Body of pancreas (tissue), 4 donors: Measurements from ENCODE around the gene ZNF787. TPM values are rescaled to one million over a fixed set of nuclear protein-coding genes. Genes with fewer than 3 reads are reported as not detected.
A peak's percentile ranks its signal among the peaks of the same experiment; 100 is the strongest.

Experiments
- ATAC-seq: fragments of 150-250 bp; one replicate; pipeline ENCODE4 v1.9.1; 2016
- DNase-seq, 4 donors: peaks; one replicate each; pipeline ENCODE4 v3.0.0-alpha.2; 2019
- H3K27ac ChIP-seq, 4 donors: fragments of 200-600 bp; sonication (generic); 1 replicate in 3 of 4; 2 replicates in 1 of 4; pipeline versions ENCODE4 v1.5.1 to v1.6.1; 2016 to 2019; ENCODE audit warnings: mild to moderate bottlenecking in 1 of 4, mixed read lengths in 1 of 4, moderate library complexity in 1 of 4
- H3K27me3 ChIP-seq, 2 donors: fragments of 200-600 bp; sonication (generic); one replicate each; pipeline ENCODE4 v1.6.0; 2016; ENCODE audit warnings: mild to moderate bottlenecking in 1 of 2
- H3K36me3 ChIP-seq, 2 donors: fragments of 200-600 bp; sonication (generic); replicated peaks in 1 of 2; 2 replicates each; pipeline ENCODE4 v1.5.1; 2016; ENCODE audit warnings: low read depth in 2 of 2; ENCODE audit not compliant: insufficient read depth in 1 of 2
- H3K4me1 ChIP-seq: fragments of 200-600 bp; sonication (generic); one replicate; pipeline ENCODE4 v1.6.0; 2016
- H3K4me3 ChIP-seq, 2 donors: fragments of 200-600 bp; sonication (generic); 1 replicate in 1 of 2; 2 replicates in 1 of 2; pipeline ENCODE4 v1.5.1; 2016 to 2019
- H3K9me3 ChIP-seq, 3 donors: fragments of 200-600 bp; sonication (generic); 1 replicate in 2 of 3; 2 replicates in 1 of 3; pipeline ENCODE4 v1.5.1; 2016
- CTCF ChIP-seq, 7 experiments: fragments of 450-650 bp in 4 of 7; fragments of 200-600 bp in 3 of 7; sonication (generic) in 3 of 7; IDR thresholded peaks; one replicate each; pipeline ENCODE4 v1.5.1; 2016 to 2019; ENCODE audit warnings: antibody characterized with exemption in 7 of 7
- POLR2A ChIP-seq, 3 donors: fragments of 450-650 bp; IDR thresholded peaks; one replicate each; pipeline ENCODE4 v1.6.1; 2016; ENCODE audit warnings: antibody characterized with exemption in 3 of 3, mild to moderate bottlenecking in 2 of 3
- WGBS, 2 donors: methylation state at CpG; one replicate each; pipeline ENCODE4 v1.1.5; 2017; 5-methylcytosine and 5-hydroxymethylcytosine counted together
- intact Hi-C: fragments of 100-400 bp; cut with DNase I; formaldehyde crosslinking; loops from one replicate; pipeline ENCODE4 v1.15.1; 2023
- total RNA-seq, 2 donors: library from RNA; depleted of rRNA; stranded (reverse); fragments of >200 nt; gene quantifications; one replicate each; pipeline ENCODE4 v1.1.0, GENCODE V29; 2016

ZNF787 gene
- total RNA-seq, 2 donors from 2014 or later = 12.7 to 21.1 TPM

DNA sequence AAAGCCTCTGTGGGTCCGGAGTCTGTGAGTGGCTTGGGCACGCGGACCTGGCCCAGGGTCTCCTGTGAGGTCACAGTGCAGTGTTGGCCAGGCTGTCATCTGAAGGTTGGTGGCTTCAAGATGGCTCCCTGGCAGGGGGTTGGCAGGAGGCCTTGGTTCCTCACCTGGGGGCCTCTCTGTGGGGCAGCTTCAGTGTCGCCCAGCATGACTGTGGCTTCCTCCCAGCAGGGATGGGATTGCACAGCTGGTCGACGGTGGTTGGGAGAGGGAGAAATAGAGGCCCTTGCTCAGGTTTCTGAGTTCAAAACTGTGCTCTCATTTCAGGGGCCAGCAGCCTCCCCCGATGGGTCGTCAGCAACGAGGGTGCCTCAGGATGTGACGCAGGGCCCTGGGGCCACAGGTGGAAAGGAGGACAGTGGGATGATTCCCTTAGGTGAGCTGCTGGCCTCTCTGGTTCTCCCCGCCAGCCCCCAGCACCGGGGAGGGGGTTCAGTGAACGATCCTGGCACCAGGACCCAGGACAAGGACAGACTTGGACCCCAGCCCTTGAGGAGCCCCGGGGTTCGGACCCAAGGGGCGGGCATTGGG, 37.2 kb upstream of the ZNF787 start:
- TF ChIP-seq CTCF (IDR thresholded peaks at IDR 0.05) (no peak), POLR2A (IDR thresholded peaks at IDR 0.05) (no peak)
- H3K4me3 ChIP-seq = no peak overlapping the region
- intact Hi-C loops = no loop called here
- peaks cover 10 to 11% of the 10 kb centered on the region in 2 donors for H3K36me3 ChIP-seq
- ATAC-seq (no peak), DNase-seq (no peak)
- H3K27me3 ChIP-seq = no peaks in the 10 kb centered on the region
- H3K9me3 ChIP-seq = no peaks in the 10 kb centered on the region
- 92 to 93% methylated on average over 11 to 16 of the region's 16 CpGs for whole genome bisulfite sequencing, 2 donors
- no peak overlapping the region for H3K27ac ChIP-seq
- H3K4me1 ChIP-seq = peaks cover 38% of the 10 kb centered on the region

GRCh38 chr19:56156768-56157167, 35.7 kb upstream of the ZNF787 start:
- no peak overlapping the region for H3K4me3 ChIP-seq
- ATAC-seq (no peak), DNase-seq (peak in 2 of 4 donors; percentile 36 to 45)
- H3K36me3 ChIP-seq = peaks cover 10 to 11% of the 10 kb centered on the region in 2 donors
- intact Hi-C loops = no loop called here
- H3K27me3 ChIP-seq = no peaks in the 10 kb centered on the region
- 49 to 69% methylated on average over 7 to 11 of the region's 11 CpGs for WGBS, 2 donors
- peaks cover 53% of the 10 kb centered on the region for H3K4me1 ChIP-seq
- H3K9me3 ChIP-seq = no peaks in the 10 kb centered on the region
- peak overlapping the region in 3 of 4 donors; percentile 4 to 40 (median 32) for H3K27ac ChIP-seq
- TF ChIP-seq CTCF (IDR thresholded peaks at IDR 0.05) (no peak), POLR2A (IDR thresholded peaks at IDR 0.05) (no peak)

DNA sequence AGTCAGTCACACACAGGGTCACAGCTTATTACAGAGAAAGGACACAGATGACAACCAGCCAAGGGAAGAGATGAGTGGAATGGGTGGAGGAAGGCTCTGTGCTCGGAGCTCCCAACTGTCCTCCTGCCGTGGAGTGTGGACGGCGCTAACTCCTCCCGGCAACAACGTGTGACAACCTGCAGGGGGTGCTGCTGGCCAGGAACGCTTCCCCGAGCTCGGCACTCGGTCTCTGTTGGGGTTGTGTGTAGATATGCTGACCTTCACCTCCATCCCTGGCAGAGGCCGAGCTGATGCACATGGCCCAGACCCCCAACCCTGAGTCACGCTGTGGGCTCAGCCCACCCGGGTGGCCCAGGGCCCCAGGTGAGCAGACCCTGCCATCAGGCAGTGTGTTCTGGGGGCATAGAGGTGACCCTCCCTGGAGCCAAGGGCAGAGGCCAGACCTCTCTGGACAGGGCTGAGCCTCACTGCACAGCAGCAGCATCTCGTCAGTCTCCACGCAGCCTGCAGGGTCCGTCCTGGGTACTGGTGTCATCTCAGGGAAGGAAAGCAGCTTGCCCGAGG, 34.1 kb upstream of the ZNF787 start:
- ATAC-seq = peak; percentile 51

GRCh38 chr19:56153507-56153906, 32.4 kb upstream of the ZNF787 start:
- H3K27ac ChIP-seq = peak overlapping the region; percentile 27 to 75 (median 67)
- H3K9me3 ChIP-seq = no peaks in the 10 kb centered on the region
- H3K36me3 ChIP-seq = peaks cover 0 to 2% of the 10 kb centered on the region in 2 donors
- H3K4me3 ChIP-seq = no peak overlapping the region
- intact Hi-C loops = no loop called here
- H3K27me3 ChIP-seq = no peaks in the 10 kb centered on the region
- peak in 3 of 4 donors; percentile 55 to 72 (median 64) for DNase-seq
- H3K4me1 ChIP-seq = peaks cover 57% of the 10 kb centered on the region
- peak; percentile 56 for ATAC-seq
- TF ChIP-seq CTCF (IDR thresholded peaks at IDR 0.05) (no peak), POLR2A (IDR thresholded peaks at IDR 0.05) (peak in 1 of 3 donors; percentile 31)
- WGBS, 2 donors = 13 to 15% methylated on average over 6 of the region's 6 CpGs

More for the DNA sequence above, 34.1 kb upstream of the ZNF787 start:
- WGBS, 2 donors = 40 to 56% methylated on average over 2 to 17 of the region's 17 CpGs
- no peak overlapping the region for H3K27ac ChIP-seq
- no peak overlapping the region for H3K4me3 ChIP-seq
- H3K36me3 ChIP-seq = peaks cover 8% of the 10 kb centered on the region in 2 donors
- no peaks in the 10 kb centered on the region for H3K9me3 ChIP-seq
- DNase-seq = peak; percentile 34 to 60 (median 54)
- peak; percentile 32 to 59 (median 52) for TF ChIP-seq CTCF (IDR thresholded peaks at IDR 0.05)
- no peak for TF ChIP-seq POLR2A (IDR thresholded peaks at IDR 0.05)
- no peaks in the 10 kb centered on the region for H3K27me3 ChIP-seq
- H3K4me1 ChIP-seq = peaks cover 57% of the 10 kb centered on the region
- intact Hi-C loops = no loop called here
